HEK293 (cell line): ENCODE measurements around the gene MICU2.
A peak's percentile ranks its signal among the peaks of the same experiment; 100 is the strongest.

Experiments used
- CTCF ChIA-PET: fragments of 350-600 bp; formaldehyde crosslinking; extraction: SDS; loops from one replicate; lab custom pipeline; 2021; ENCODE audit warnings: antibody characterized with exemption; lab: Yijun Ruan, JAX
- POLR2A ChIA-PET: fragments of 300-600 bp; formaldehyde crosslinking; extraction: SDS; loops from one replicate; lab custom pipeline; 2020; ENCODE audit warnings: antibody characterized with exemption, inconsistent platforms; lab: Yijun Ruan, JAX
- H3K27ac ChIP-seq: fragments of 200-500 bp; sonication (Bioruptor generic); 2 replicates; pipeline ENCODE4 v1.5.1; 2014; ENCODE audit warnings: low read depth, low read length, control low read depth, inconsistent platforms; ENCODE audit errors: extremely low read depth
- H3K36me3 ChIP-seq, 2 experiments: fragments of 200-500 bp in 1 of 2; sonication (Bioruptor generic) in 1 of 2; 1 replicate in 1 of 2; 2 replicates in 1 of 2; pipeline ENCODE4 v1.5.1; 2014 to 2017; ENCODE audit warnings: inconsistent platforms in 2 of 2, low read length in 2 of 2; ENCODE audit not compliant: control insufficient read depth in 2 of 2, insufficient read depth in 1 of 2
- H3K4me1 ChIP-seq: fragments of 200-500 bp; sonication (Bioruptor generic); 2 replicates; pipeline ENCODE4 v1.5.1; 2014; ENCODE audit warnings: mild to moderate bottlenecking, low read length, inconsistent platforms; ENCODE audit not compliant: control insufficient read depth, insufficient read depth
- H3K4me3 ChIP-seq: 2 replicates; pipeline ENCODE4 v1.5.1; 2011; ENCODE audit warnings: low read depth, mild to moderate bottlenecking, control low read depth, low read length, moderate library complexity
- H3K9me3 ChIP-seq: fragments of 200-500 bp; sonication (Bioruptor generic); 2 replicates; pipeline ENCODE4 v1.5.1; 2014; ENCODE audit warnings: low read depth, low read length, inconsistent platforms; ENCODE audit not compliant: control insufficient read depth, insufficient read depth
- BCL11A ChIP-seq: fragments of 450-650 bp; formaldehyde crosslinking; IDR thresholded peaks from 2 replicates; pipeline ENCODE4 v1.5.1; 2016; ENCODE audit warnings: low read depth, missing biosample characterization, missing genetic modification characterization
- GFI1B ChIP-seq: fragments of 450-650 bp; formaldehyde crosslinking; IDR thresholded peaks from 2 replicates; pipeline ENCODE4 v1.5.1; 2016; ENCODE audit warnings: missing biosample characterization, missing genetic modification characterization
- GLIS1 ChIP-seq: fragments of 450-650 bp; formaldehyde crosslinking; IDR thresholded peaks from 2 replicates; pipeline ENCODE4 v1.5.1; 2016; ENCODE audit warnings: missing biosample characterization, missing genetic modification characterization
- HIC1 ChIP-seq: fragments of 450-650 bp; formaldehyde crosslinking; IDR thresholded peaks from 2 replicates; pipeline ENCODE4 v1.5.1; 2016; ENCODE audit warnings: missing biosample characterization, missing genetic modification characterization
- KLF1 ChIP-seq: fragments of 450-650 bp; formaldehyde crosslinking; IDR thresholded peaks from 2 replicates; pipeline ENCODE4 v1.5.1; 2016; ENCODE audit warnings: missing biosample characterization, missing genetic modification characterization
- KLF10 ChIP-seq: fragments of 450-650 bp; IDR thresholded peaks from 2 replicates; pipeline ENCODE4 v1.5.1; 2018; ENCODE audit warnings: missing biosample characterization, mild to moderate bottlenecking, missing genetic modification characterization
- KLF8 ChIP-seq: fragments of 450-650 bp; formaldehyde crosslinking; IDR thresholded peaks from 2 replicates; pipeline ENCODE4 v1.5.1; 2016; ENCODE audit warnings: missing biosample characterization, missing genetic modification characterization
- PATZ1 ChIP-seq: fragments of 450-650 bp; formaldehyde crosslinking; IDR thresholded peaks from 2 replicates; pipeline ENCODE4 v1.5.1; 2016; ENCODE audit warnings: missing biosample characterization, missing genetic modification characterization
- PRDM10 ChIP-seq: fragments of 450-650 bp; formaldehyde crosslinking; IDR thresholded peaks from 2 replicates; pipeline ENCODE4 v1.5.1; 2016; ENCODE audit warnings: missing biosample characterization, missing genetic modification characterization
- SP7 ChIP-seq: fragments of 450-650 bp; formaldehyde crosslinking; IDR thresholded peaks from 2 replicates; pipeline ENCODE4 v1.5.1; 2016; ENCODE audit warnings: missing biosample characterization, missing genetic modification characterization
- ZBTB20 ChIP-seq: fragments of 450-650 bp; formaldehyde crosslinking; IDR thresholded peaks from 2 replicates; pipeline ENCODE4 v1.5.1; 2016; ENCODE audit warnings: missing biosample characterization, missing genetic modification characterization
- ZBTB48 ChIP-seq: fragments of 450-650 bp; formaldehyde crosslinking; IDR thresholded peaks from 2 replicates; pipeline ENCODE4 v1.5.1; 2016; ENCODE audit warnings: missing biosample characterization, missing genetic modification characterization
- ZFP69B ChIP-seq: fragments of 450-650 bp; formaldehyde crosslinking; IDR thresholded peaks from 2 replicates; pipeline ENCODE4 v1.5.1; 2016; ENCODE audit warnings: missing biosample characterization, missing genetic modification characterization
- ZNF2 ChIP-seq: fragments of 450-650 bp; formaldehyde crosslinking; IDR thresholded peaks from 2 replicates; pipeline ENCODE4 v1.5.1; 2016; ENCODE audit warnings: missing biosample characterization, missing genetic modification characterization
- ZNF366 ChIP-seq: fragments of 450-650 bp; formaldehyde crosslinking; conservative IDR thresholded peaks from 2 replicates; pipeline ENCODE4 v1.5.1; 2016; ENCODE audit warnings: missing biosample characterization, missing genetic modification characterization
- ZNF398 ChIP-seq: fragments of 450-650 bp; formaldehyde crosslinking; IDR thresholded peaks from 2 replicates; pipeline ENCODE4 v1.5.1; 2017; ENCODE audit warnings: missing biosample characterization, missing genetic modification characterization
- ZNF449 ChIP-seq: fragments of 450-650 bp; formaldehyde crosslinking; IDR thresholded peaks from 2 replicates; pipeline ENCODE4 v1.5.1; 2017; ENCODE audit warnings: missing biosample characterization, mild to moderate bottlenecking, missing genetic modification characterization, moderate library complexity
- ZNF473 ChIP-seq: fragments of 450-650 bp; formaldehyde crosslinking; IDR thresholded peaks from 2 replicates; pipeline ENCODE4 v1.5.1; 2017; ENCODE audit warnings: missing biosample characterization, missing genetic modification characterization
- ZNF600 ChIP-seq: fragments of 450-650 bp; formaldehyde crosslinking; IDR thresholded peaks from 2 replicates; pipeline ENCODE4 v1.5.1; 2016; ENCODE audit warnings: missing biosample characterization, missing genetic modification characterization
- ZNF645 ChIP-seq: fragments of 450-650 bp; formaldehyde crosslinking; IDR thresholded peaks from 2 replicates; pipeline ENCODE4; 2016; ENCODE audit warnings: missing biosample characterization, missing genetic modification characterization

The MICU2 gene

GRCh38 chr13:21638319-21639282 is 34.6 kb upstream of the MICU2 start (continued):
- TF ChIP-seq ZBTB48 (tag by site-specific recombination) (no peak), ZNF2 (tag by site-specific recombination) (0 out of 2 replicates have a peak, but pooled peaks have one; percentile 32)

GRCh38 chr13:21637296-21637695 is 33.3 kb upstream of the MICU2 start:
- ChIA-PET CTCF (interaction anchor here (0.6 to 2.2 kb wide), 5 partner anchors 13 to 1156 kb away, joined by 3 to 9 read pairs (median 5); no protein-coding TSS in a partner anchor), POLR2A (interaction anchor here (1.2 to 1.5 kb wide), 2 partner anchors 33 to 34 kb away, joined by 5 read pairs; partner anchors contain the start of genes FGF9 and MICU2)
- TF ChIP-seq ZNF449 (tag by site-specific recombination) = peak; percentile 30; the same call in 1 of the 2 replicates
- 0 out of 2 replicates have a peak, but pooled peaks have one; percentile 40 for TF ChIP-seq ZFP69B
- no peak for TF ChIP-seq BCL11A
- peak; percentile 57; the same call in 1 of the 2 replicates for TF ChIP-seq KLF8 (tag by site-specific recombination)
- TF ChIP-seq PATZ1 (tag by site-specific recombination) = 0 out of 2 replicates have a peak, but pooled peaks have one; percentile 35
- TF ChIP-seq SP7 (tag by site-specific recombination) = peak; percentile 88
- TF ChIP-seq ZNF398 = peak; percentile 27; the same call in 1 of the 2 replicates
- TF ChIP-seq ZNF600 = peak; percentile 32; the same call in 1 of the 2 replicates
- no peak for TF ChIP-seq GFI1B
- peak; percentile 54; the same call in 1 of the 2 replicates for TF ChIP-seq GLIS1 (tag by site-specific recombination)
- TF ChIP-seq HIC1 (tag by site-specific recombination) = no peak
- peak; percentile 98 for TF ChIP-seq ZBTB20 (tag by site-specific recombination)
- peak; percentile 55 for TF ChIP-seq PRDM10
- no peak for TF ChIP-seq ZNF473 (tag by site-specific recombination)
- no peak; the same call in 1 of the 2 replicates for TF ChIP-seq ZNF366
- TF ChIP-seq ZNF645 (tag by site-specific recombination) = no peak
- TF ChIP-seq ZBTB48 (tag by site-specific recombination) = peak; percentile 60; the same call in 1 of the 2 replicates
- no peak for TF ChIP-seq KLF10 (tag by site-specific recombination)
- TF ChIP-seq KLF1 (tag by site-specific recombination) = peak; percentile 69
- H3K9me3 ChIP-seq = no peaks in the 10 kb centered on the region
- 0 out of 2 replicates have a peak, but pooled peaks cover 2% of the 10 kb centered on the region for H3K4me1 ChIP-seq
- no peak overlapping the region for H3K27ac ChIP-seq
- no peaks in the 10 kb centered on the region for H3K36me3 ChIP-seq
- no peak overlapping the region; the same call in 1 of the 2 replicates for H3K4me3 ChIP-seq
